IPS-18c (cell line): ENCODE measurements around the gene NWD2.

Source experiments
- H3K4me3 ChIP-seq: 2 replicates; pipeline ENCODE4 v1.7.0; 2013; ENCODE audit warnings: low read depth, mild to moderate bottlenecking, low read length, moderate library complexity; ENCODE audit not compliant: insufficient read depth
- H3K9me3 ChIP-seq: one replicate; pipeline ENCODE4 v1.6.1; 2013; ENCODE audit warnings: mild to moderate bottlenecking, low read length, moderate library complexity; ENCODE audit not compliant: control insufficient read depth, insufficient read depth

Gene NWD2

GRCh38 chr4:37467824-37468223 is 223.3 kb downstream of the NWD2 start:
- Histone ChIP-seq H3K9me3 (no peaks in the 10 kb centered on the region), H3K4me3 (no peak overlapping the region)

GRCh38 chr4:37469286-37469685 is 224.7 kb downstream of the NWD2 start:
- Histone ChIP-seq H3K4me3 (no peak overlapping the region), H3K9me3 (no peaks in the 10 kb centered on the region)

- Histone ChIP-seq H3K9me3 (no peaks in the 10 kb centered on the region), H3K4me3 (no peak overlapping the region)
Measured at GRCh38 chr4:37470245-37470644, 225.7 kb downstream of the NWD2 start.

GRCh38 chr4:37471093-37471492 is 226.6 kb downstream of the NWD2 start:
- Histone ChIP-seq H3K4me3 (no peak overlapping the region), H3K9me3 (no peaks in the 10 kb centered on the region)

- H3K4me3 ChIP-seq = no peak overlapping the region
- H3K9me3 ChIP-seq = no peaks in the 10 kb centered on the region
Measured at GRCh38 chr4:37471971-37472370, 227.4 kb downstream of the NWD2 start.

GRCh38 chr4:37473807-37474206 is 229.3 kb downstream of the NWD2 start:
- H3K9me3 ChIP-seq = no peaks in the 10 kb centered on the region

GRCh38 chr4:37475087-37475486 is 230.5 kb downstream of the NWD2 start:
- Histone ChIP-seq H3K4me3 (no peak overlapping the region), H3K9me3 (no peaks in the 10 kb centered on the region)

More at GRCh38 chr4:37473807-37474206, 229.3 kb downstream of the NWD2 start:
- H3K4me3 ChIP-seq = no peak overlapping the region

GRCh38 chr4:37475776-37476175 is 231.2 kb downstream of the NWD2 start:
- no peak overlapping the region for H3K4me3 ChIP-seq
- no peaks in the 10 kb centered on the region for H3K9me3 ChIP-seq

- no peaks in the 10 kb centered on the region for H3K9me3 ChIP-seq
Measured at GRCh38 chr4:37476256-37476655, 231.7 kb downstream of the NWD2 start.

GRCh38 chr4:37476691-37477090 is 232.1 kb downstream of the NWD2 start:
- no peaks in the 10 kb centered on the region for H3K9me3 ChIP-seq
- no peak overlapping the region for H3K4me3 ChIP-seq

More at GRCh38 chr4:37476256-37476655, 231.7 kb downstream of the NWD2 start:
- no peak overlapping the region for H3K4me3 ChIP-seq

GRCh38 chr4:37477126-37477525 is 232.6 kb downstream of the NWD2 start:
- Histone ChIP-seq H3K4me3 (no peak overlapping the region), H3K9me3 (no peaks in the 10 kb centered on the region)

GRCh38 chr4:37478151-37478550 is 233.6 kb downstream of the NWD2 start:
- Histone ChIP-seq H3K9me3 (no peaks in the 10 kb centered on the region), H3K4me3 (no peak overlapping the region)

- Histone ChIP-seq H3K9me3 (peaks cover 2% of the 10 kb centered on the region), H3K4me3 (no peak overlapping the region)
Measured at GRCh38 chr4:37480509-37480908, 236.0 kb downstream of the NWD2 start.

GRCh38 chr4:37481547-37482122 is 237.1 kb downstream of the NWD2 start:
- Histone ChIP-seq H3K9me3 (peaks cover 2% of the 10 kb centered on the region), H3K4me3 (no peak overlapping the region)

GRCh38 chr4:37482236-37482913 is 237.8 kb downstream of the NWD2 start:
- H3K9me3 ChIP-seq = peaks cover 2% of the 10 kb centered on the region
- no peak overlapping the region for H3K4me3 ChIP-seq

- Histone ChIP-seq H3K9me3 (peaks cover 2% of the 10 kb centered on the region), H3K4me3 (no peak overlapping the region)
Measured at GRCh38 chr4:37483610-37484009, 239.1 kb downstream of the NWD2 start.

GRCh38 chr4:37486166-37486565 is 241.6 kb downstream of the NWD2 start:
- Histone ChIP-seq H3K4me3 (no peak overlapping the region), H3K9me3 (peaks cover 2% of the 10 kb centered on the region)

- Histone ChIP-seq H3K4me3 (no peak overlapping the region), H3K9me3 (peaks cover 2% of the 10 kb centered on the region)
Measured at GRCh38 chr4:37487668-37488067, 243.1 kb downstream of the NWD2 start.

GRCh38 chr4:37489697-37490096 is 245.2 kb downstream of the NWD2 start:
- H3K9me3 ChIP-seq = no peaks in the 10 kb centered on the region
- H3K4me3 ChIP-seq = no peak overlapping the region
